ENCODE measurements around the gene ACP5.
"Not testable (repeated sequence)": the region's sequence is repeated elsewhere in the genome, so short reads cannot be mapped to it uniquely, and the experiment has no call there.

The ACP5 gene

GRCh38 chr19:11577451-11578257 is at the start of gene ACP5:
Gene ACP5, minus strand, starts transcription at chr19:11577645. Its CDS starts 328 bp downstream, at chr19:11577317.
- no peak for DNase-seq

- no peak for DNase-seq
These were observed 48.8 kb upstream of the ACP5 start for GRCh38 chr19:11626252-11626651.

- peak; percentile 64 for DNase-seq
These were observed 46.6 kb upstream of the ACP5 start for GRCh38 chr19:11624069-11624463.

- DNase-seq: not testable (repeated sequence)
These were observed 45.0 kb upstream of the ACP5 start for GRCh38 chr19:11622401-11622800.

GRCh38 chr19:11620553-11620952 is 43.1 kb upstream of the ACP5 start:
- DNase-seq: no peak

GRCh38 chr19:11617180-11618062 is 40.0 kb upstream of the ACP5 start:
- no peak for DNase-seq

GRCh38 chr19:11612816-11613511 is 35.5 kb upstream of the ACP5 start:
- no peak for DNase-seq

GRCh38 chr19:11611730-11612129 is 34.3 kb upstream of the ACP5 start:
- no peak for DNase-seq

GRCh38 chr19:11606484-11606883 is 29.0 kb upstream of the ACP5 start:
- DNase-seq: no peak

GRCh38 chr19:11599704-11600103 is 22.3 kb upstream of the ACP5 start:
- not testable (repeated sequence) for DNase-seq

- DNase-seq: no peak
These were observed 21.3 kb upstream of the ACP5 start for GRCh38 chr19:11598746-11599145.

GRCh38 chr19:11598103-11598483 is 20.6 kb upstream of the ACP5 start:
- DNase-seq: no peak

GRCh38 chr19:11597202-11598102 is 20.0 kb upstream of the ACP5 start, which contains the start of gene ZNF627:
Gene ZNF627, plus strand, starts transcription at chr19:11597483. Its CDS starts 145 bp downstream, at chr19:11597628.
- peak; percentile 100 for DNase-seq

- DNase-seq: no peak
These were observed 18.7 kb upstream of the ACP5 start for GRCh38 chr19:11596156-11596555.

GRCh38 chr19:11594084-11594483 is 16.6 kb upstream of the ACP5 start:
- no peak for DNase-seq

GRCh38 chr19:11587975-11588631 is 10.7 kb upstream of the ACP5 start:
- no peak for DNase-seq

GRCh38 chr19:11587302-11587974 is 10.0 kb upstream of the ACP5 start:
- DNase-seq: peak; percentile 98

GRCh38 chr19:11586331-11586730 is 8.9 kb upstream of the ACP5 start:
- no peak for DNase-seq

GRCh38 chr19:11581740-11582139 is 4.3 kb upstream of the ACP5 start:
- peak; percentile 99 for DNase-seq

GRCh38 chr19:11580116-11580515 is 2.7 kb upstream of the ACP5 start:
- no peak for DNase-seq

All from OCI-M1 (cell line).